Activated naive CD8-positive, alpha-beta T cell treated with anti-CD3 and anti-CD28 coated beads, Interleukin-2, amount 50 U/mL, for 24 hours (primary cell): Measurements from ENCODE around the gene OR4E1.

Experiments
- ATAC-seq: fragments of 150-1000 bp; cut with Tn5 transposase; one replicate; pipeline ENCODE4 v1.10.0; 2021
- DNase-seq: peaks from one replicate; pipeline ENCODE4 v3.0.0; 2021
- H3K27ac Mint-ChIP-seq: one replicate; pipeline ENCODE4 v1.8.0; 2021; ENCODE audit warnings: mild to moderate bottlenecking, mixed read lengths
- H3K27me3 Mint-ChIP-seq: one replicate; pipeline ENCODE4 v1.8.0; 2021; ENCODE audit warnings: mixed read lengths
- H3K36me3 Mint-ChIP-seq: one replicate; pipeline ENCODE4 v1.8.0; 2021; ENCODE audit warnings: low read depth, mixed read lengths
- H3K4me1 Mint-ChIP-seq: one replicate; pipeline ENCODE4 v1.8.0; 2021; ENCODE audit warnings: mixed read lengths
- H3K4me3 Mint-ChIP-seq: one replicate; pipeline ENCODE4 v1.8.0; 2021; ENCODE audit warnings: mild to moderate bottlenecking, moderate library complexity, mixed read lengths
- H3K9me3 Mint-ChIP-seq: one replicate; pipeline ENCODE4 v1.8.0; 2021; ENCODE audit warnings: mixed read lengths

The OR4E1 gene

GRCh38 chr14:21626491-21627230, 47.0 kb downstream of the OR4E1 start:
- H3K27ac Mint-ChIP-seq: no peak overlapping the region
- H3K9me3 Mint-ChIP-seq: peaks cover 7% of the 10 kb centered on the region
- no peaks in the 10 kb centered on the region for H3K36me3 Mint-ChIP-seq
- DNase-seq (no peak), ATAC-seq (no peak)
- H3K4me3 Mint-ChIP-seq: no peak overlapping the region
- H3K27me3 Mint-ChIP-seq: peaks cover 9% of the 10 kb centered on the region
- no peaks in the 10 kb centered on the region for H3K4me1 Mint-ChIP-seq
